BJ (cell line): ENCODE data around the gene DGUOK. TPM values are rescaled to one million over a fixed set of nuclear protein-coding genes. Genes with fewer than 3 reads are reported as not detected.

ENCODE experiments used
- CTCF ChIA-PET: fragments of 350-600 bp; formaldehyde crosslinking; extraction: SDS; loops from one replicate; lab custom pipeline; 2021; ENCODE audit warnings: antibody characterized with exemption, inconsistent platforms; lab: Yijun Ruan, JAX
- POLR2A ChIA-PET: fragments of 300-600 bp; sonication (Branson Sonifier 250); formaldehyde crosslinking; extraction: SDS; loops from one replicate; lab custom pipeline; 2021; ENCODE audit warnings: antibody characterized with exemption; lab: Charles Lee
- DNase-seq: peaks from one replicate; pipeline ENCODE4 v3.0.0-alpha.2; 2011; ENCODE audit warnings: low read depth
- H3K27me3 ChIP-seq: 2 replicates; pipeline ENCODE4 v1.6.0; 2011; ENCODE audit warnings: low read length; ENCODE audit not compliant: control insufficient read depth, insufficient read depth
- H3K36me3 ChIP-seq: 2 replicates; pipeline ENCODE4 v1.5.1; 2011; ENCODE audit warnings: low read length; ENCODE audit not compliant: control insufficient read depth, insufficient read depth
- H3K4me3 ChIP-seq: 2 replicates; pipeline ENCODE4 v1.5.1; 2011; ENCODE audit warnings: low read depth, mild to moderate bottlenecking, control low read depth, low read length
- CTCF ChIP-seq: IDR thresholded peaks from 2 replicates; pipeline ENCODE4 v1.5.1; 2011; ENCODE audit warnings: low read depth, mild to moderate bottlenecking, control low read depth, inconsistent platforms, low read length, moderate library complexity; ENCODE audit not compliant: insufficient read depth
- polyA plus RNA-seq: library from polyadenylated mRNA; depleted of rRNA; stranded (reverse); fragments of >200 nt; gene quantifications from 2 replicates; pipeline ENCODE4 v1.2.3, GENCODE V29; 2011; rRNA removed
- small RNA-seq: library from RNA; depleted of rRNA; stranded (forward); fragments of <200 nt; gene quantifications from one replicate; pipeline ENCODE3, GENCODE V24; 2012; ENCODE audit warnings: low replicate concordance, low read depth; ENCODE audit not compliant: insufficient read length

Gene DGUOK
- polyA plus RNA-seq, 1 experiment = 79.8 TPM

- ChIA-PET POLR2A (no interaction called here), CTCF (interaction anchor here (1.2 kb wide), 1 partner anchor 182 kb away, joined by 4 read pairs; no protein-coding TSS in a partner anchor)
- Histone ChIP-seq H3K4me3 (no peak overlapping the region), H3K36me3 (no peaks in the 10 kb centered on the region; the same call in 1 of the 2 replicates), H3K27me3 (no peaks in the 10 kb centered on the region)
- DNase-seq = no peak
- no peak for TF ChIP-seq CTCF
Measured at GRCh38 chr2:74005786-74006185, 79.1 kb downstream of the DGUOK start.

DNA sequence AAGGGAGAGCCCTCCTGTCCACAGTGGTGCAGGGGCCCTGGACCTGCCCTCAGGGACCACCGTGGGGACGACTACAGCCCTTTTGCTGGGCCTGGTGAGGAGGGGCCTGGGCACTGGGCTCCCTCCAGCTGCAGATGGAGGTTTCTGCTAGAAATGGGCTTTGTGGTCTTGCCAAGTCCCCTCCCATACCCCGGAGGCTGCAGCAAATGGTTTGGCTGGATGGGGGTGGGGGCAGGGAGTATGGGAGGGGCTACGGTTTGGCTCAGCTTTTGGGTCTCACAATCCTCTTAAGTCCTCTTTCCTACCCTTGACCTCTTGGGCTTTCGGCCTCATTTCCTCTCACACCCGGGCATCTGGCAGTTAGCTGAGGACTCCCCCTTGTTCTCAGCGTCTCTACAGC is 79.8 kb downstream of the DGUOK start:
- TF ChIP-seq CTCF = no peak
- CTCF ChIA-PET = interaction anchor here (0.8 to 1.2 kb wide), 2 partner anchors 98 to 182 kb away, joined by 3 to 4 read pairs; no protein-coding TSS in a partner anchor
- POLR2A ChIA-PET = no interaction called here
- no peak for DNase-seq
- no peak overlapping the region for H3K4me3 ChIP-seq
- H3K27me3 ChIP-seq = no peaks in the 10 kb centered on the region
- no peaks in the 10 kb centered on the region; the same call in 1 of the 2 replicates for H3K36me3 ChIP-seq

- POLR2A ChIA-PET = no interaction called here
- Histone ChIP-seq H3K27me3 (no peaks in the 10 kb centered on the region), H3K4me3 (no peak overlapping the region), H3K36me3 (no peaks in the 10 kb centered on the region; the same call in 1 of the 2 replicates)
- DNase-seq = no peak
- CTCF ChIA-PET = interaction anchor here (1.2 kb wide), 1 partner anchor 183 kb away, joined by 4 read pairs; no protein-coding TSS in a partner anchor
- no peak for TF ChIP-seq CTCF
Measured at GRCh38 chr2:74007121-74007520, 80.4 kb downstream of the DGUOK start.

GRCh38 chr2:74007711-74008110 is 81.0 kb downstream of the DGUOK start:
- Histone ChIP-seq H3K4me3 (no peak overlapping the region), H3K27me3 (no peaks in the 10 kb centered on the region), H3K36me3 (no peaks in the 10 kb centered on the region; the same call in 1 of the 2 replicates)
- TF ChIP-seq CTCF = no peak
- DNase-seq = no peak
- CTCF ChIA-PET = no interaction called here
- POLR2A ChIA-PET = no interaction called here

Small RNAs within 50 kb of the gene (small RNA-seq; reads per million reads assigned to genes)
- not detected for gene AC110801.1
- gene RNA5SP97 = not detected

Other genes with a start within 250 kb of the DGUOK start
- gene TPRKB, start 189.5 kb upstream of the DGUOK start, polyA plus RNA-seq = 16.0 and 23.8 TPM in 2 replicates
- 19.7 and 33.8 TPM in 2 replicates for gene DUSP11, start 146.8 kb upstream of the DGUOK start, polyA plus RNA-seq
- gene C2orf78, start 142.7 kb upstream of the DGUOK start, polyA plus RNA-seq = not detected in 2 replicates
- 47.9 and 48.4 TPM in 2 replicates for gene STAMBP, start 97.9 kb upstream of the DGUOK start, polyA plus RNA-seq
- gene ACTG2, start 33.9 kb upstream of the DGUOK start, polyA plus RNA-seq = 43.8 and 81.3 TPM in 2 replicates
- 2.1 and 2.6 TPM in 2 replicates for gene TET3, start 58.0 kb downstream of the DGUOK start, polyA plus RNA-seq
- gene BOLA3, start 221.0 kb downstream of the DGUOK start, polyA plus RNA-seq = 11.4 and 35.9 TPM in 2 replicates